ENCODE data around the gene GPR157.
"Not testable (repeated sequence)": the region's sequence is repeated elsewhere in the genome, so short reads cannot be mapped to it uniquely, and the experiment has no call there.

The GPR157 gene

DNA sequence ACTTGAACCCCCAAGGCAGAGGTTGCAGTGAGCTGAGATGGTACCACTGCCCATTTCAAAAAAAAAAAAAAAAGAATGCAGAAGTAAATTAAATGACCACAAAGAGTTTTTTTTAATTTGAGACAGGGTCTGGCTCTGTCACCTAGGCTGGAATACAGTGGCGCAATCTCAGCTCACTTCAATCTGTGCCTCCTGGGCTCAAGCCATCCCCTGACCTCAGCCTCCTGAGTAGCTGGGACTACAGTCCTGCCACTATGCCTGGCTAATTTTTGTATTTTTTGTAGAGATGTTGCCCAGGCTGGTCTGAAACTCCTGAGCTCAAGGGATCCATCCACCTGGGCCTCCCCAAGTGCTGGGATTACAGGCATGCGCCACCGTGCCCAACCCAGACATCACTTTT is 20.2 kb upstream of the GPR157 start:
- no peak for DNase-seq (ENCODE audit: low spot score)

DNA sequence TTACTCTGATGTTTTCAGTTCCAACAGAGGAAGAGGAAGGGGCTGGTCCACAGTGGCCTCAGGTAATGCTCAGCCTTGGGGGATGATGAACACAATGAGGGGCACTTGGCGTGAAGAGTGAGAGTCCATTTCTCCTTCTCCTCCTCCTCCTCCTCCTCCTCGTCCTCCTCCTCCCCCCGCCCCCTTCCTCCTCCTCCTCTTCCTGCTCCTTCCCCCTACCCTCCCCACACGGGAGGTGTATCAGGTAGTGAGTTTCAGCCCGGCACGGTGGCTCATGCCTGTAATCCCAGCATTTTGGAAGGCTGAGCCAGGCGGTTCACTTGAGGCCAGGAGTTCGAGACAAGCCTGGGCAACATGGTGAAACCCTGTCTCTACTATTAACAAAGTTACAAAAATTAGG is 17.3 kb upstream of the GPR157 start:
- TF ChIP-seq, protein P1, sequence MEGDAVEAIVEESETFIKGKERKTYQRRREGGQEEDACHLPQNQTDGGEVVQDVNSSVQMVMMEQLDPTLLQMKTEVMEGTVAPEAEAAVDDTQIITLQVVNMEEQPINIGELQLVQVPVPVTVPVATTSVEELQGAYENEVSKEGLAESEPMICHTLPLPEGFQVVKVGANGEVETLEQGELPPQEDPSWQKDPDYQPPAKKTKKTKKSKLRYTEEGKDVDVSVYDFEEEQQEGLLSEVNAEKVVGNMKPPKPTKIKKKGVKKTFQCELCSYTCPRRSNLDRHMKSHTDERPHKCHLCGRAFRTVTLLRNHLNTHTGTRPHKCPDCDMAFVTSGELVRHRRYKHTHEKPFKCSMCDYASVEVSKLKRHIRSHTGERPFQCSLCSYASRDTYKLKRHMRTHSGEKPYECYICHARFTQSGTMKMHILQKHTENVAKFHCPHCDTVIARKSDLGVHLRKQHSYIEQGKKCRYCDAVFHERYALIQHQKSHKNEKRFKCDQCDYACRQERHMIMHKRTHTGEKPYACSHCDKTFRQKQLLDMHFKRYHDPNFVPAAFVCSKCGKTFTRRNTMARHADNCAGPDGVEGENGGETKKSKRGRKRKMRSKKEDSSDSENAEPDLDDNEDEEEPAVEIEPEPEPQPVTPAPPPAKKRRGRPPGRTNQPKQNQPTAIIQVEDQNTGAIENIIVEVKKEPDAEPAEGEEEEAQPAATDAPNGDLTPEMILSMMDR (IDR thresholded peaks at IDR 0.05; ENCODE audit: extremely low read depth, insufficient read depth, missing control alignments) = no peak
- no peak for DNase-seq (ENCODE audit: low spot score)
- in situ Hi-C loops (cut with MboI; ENCODE audit: low pct_unique_long_range_greater_than_20kb, low sequenced_read_pairs, unreplicated experiment) = loop anchor here (10.0 kb wide), 1 partner anchor 49 kb away; no protein-coding TSS in a partner anchor

More for the DNA sequence above, 20.2 kb upstream of the GPR157 start:
- in situ Hi-C loops (cut with MboI; ENCODE audit: low pct_unique_long_range_greater_than_20kb, low sequenced_read_pairs, unreplicated experiment) = loop anchor here (10.0 kb wide), 1 partner anchor 46 kb away; no protein-coding TSS in a partner anchor
- TF ChIP-seq, protein P1 (IDR thresholded peaks at IDR 0.05; ENCODE audit: extremely low read depth, insufficient read depth, missing control alignments) = no peak

DNA sequence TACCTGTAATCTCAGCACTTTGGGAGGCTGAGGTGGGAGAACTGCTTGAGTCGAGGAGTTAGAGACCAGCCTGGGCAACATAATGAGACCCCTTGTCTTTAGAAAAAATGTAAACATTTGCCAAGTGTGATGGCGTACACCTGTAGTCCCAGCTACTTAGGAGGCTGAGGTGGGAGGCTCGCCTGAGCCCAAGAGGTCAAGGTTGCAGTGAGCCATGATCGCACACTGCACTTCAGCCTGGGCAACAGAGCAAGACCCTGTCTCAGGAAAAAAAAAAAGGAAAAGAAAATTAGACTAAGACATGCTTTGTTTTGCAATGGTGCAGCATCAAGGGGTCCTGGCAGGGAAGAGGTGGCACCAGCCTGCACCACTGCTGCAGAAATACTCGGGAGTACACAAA is 16.8 kb upstream of the GPR157 start:
- in situ Hi-C loops (cut with MboI; ENCODE audit: low pct_unique_long_range_greater_than_20kb, low sequenced_read_pairs, unreplicated experiment) = loop anchor here (10.0 kb wide), 1 partner anchor 49 kb away; no protein-coding TSS in a partner anchor
- TF ChIP-seq, protein P1 (IDR thresholded peaks at IDR 0.05; ENCODE audit: extremely low read depth, insufficient read depth, missing control alignments) = no peak

DNA sequence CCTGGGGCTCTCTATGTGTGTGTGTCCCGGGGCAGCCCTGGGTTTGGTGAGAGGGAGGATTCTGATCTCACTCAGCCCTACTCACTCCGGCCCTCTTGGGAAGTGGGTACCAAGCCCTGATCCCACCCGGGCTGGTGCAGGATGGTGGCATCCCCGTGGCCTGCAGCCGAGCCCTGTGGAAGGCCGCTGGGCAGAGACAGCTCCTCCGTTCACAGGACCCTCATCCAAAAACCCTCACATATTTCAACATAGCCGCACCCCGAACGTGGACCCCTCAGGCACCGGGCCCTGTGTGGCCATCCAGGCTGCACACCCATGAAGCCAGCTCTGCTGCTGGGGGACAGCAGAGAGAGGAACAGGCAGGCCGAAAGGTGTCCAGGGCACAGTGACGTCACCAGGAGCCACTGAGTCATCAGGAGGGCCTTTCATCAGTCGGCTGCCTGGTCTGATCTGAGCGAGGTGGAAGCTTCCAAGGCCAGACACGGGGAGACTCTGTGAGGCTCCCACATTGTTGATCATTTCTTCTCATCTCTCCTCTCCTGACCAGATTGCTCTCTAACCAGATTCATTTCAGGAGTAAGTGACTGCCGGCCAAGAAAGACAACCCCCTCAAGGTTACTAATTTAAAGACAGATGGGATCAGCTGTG is 16.2 kb upstream of the GPR157 start:
- TF ChIP-seq, protein P1 (IDR thresholded peaks at IDR 0.05; ENCODE audit: extremely low read depth, insufficient read depth, missing control alignments) = no peak
- in situ Hi-C loops (cut with MboI; ENCODE audit: low pct_unique_long_range_greater_than_20kb, low sequenced_read_pairs, unreplicated experiment) = loop anchor here (10.0 kb wide), 1 partner anchor 50 kb away; no protein-coding TSS in a partner anchor
- peak; percentile 65 for DNase-seq (ENCODE audit: low spot score)

More for the DNA sequence above, 16.8 kb upstream of the GPR157 start:
- no peak for DNase-seq (ENCODE audit: low spot score)

DNA sequence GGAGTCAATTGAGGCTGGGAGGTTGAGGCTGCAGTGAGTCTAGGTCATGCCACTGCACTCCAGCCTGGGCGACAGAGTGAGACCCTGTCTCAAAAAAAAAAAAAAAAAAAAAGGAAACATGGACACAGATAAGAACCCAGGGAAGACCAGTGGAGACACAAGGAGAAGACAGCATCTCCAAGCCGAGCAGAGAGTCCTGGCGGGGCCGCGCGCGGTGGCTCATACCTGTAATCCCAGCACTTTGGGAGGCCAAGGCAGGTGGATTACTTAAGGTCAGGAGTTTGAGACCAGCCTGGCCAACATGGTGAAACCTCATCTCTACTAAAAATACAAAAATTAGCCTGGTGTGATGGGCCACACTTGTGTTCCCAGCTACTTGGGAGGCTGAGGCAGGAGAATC is 15.6 kb upstream of the GPR157 start:
- DNase-seq (ENCODE audit: low spot score) = not testable (repeated sequence)
- in situ Hi-C loops (cut with MboI; ENCODE audit: low pct_unique_long_range_greater_than_20kb, low sequenced_read_pairs, unreplicated experiment) = loop anchor here (10.0 kb wide), 1 partner anchor 50 kb away; no protein-coding TSS in a partner anchor

DNA sequence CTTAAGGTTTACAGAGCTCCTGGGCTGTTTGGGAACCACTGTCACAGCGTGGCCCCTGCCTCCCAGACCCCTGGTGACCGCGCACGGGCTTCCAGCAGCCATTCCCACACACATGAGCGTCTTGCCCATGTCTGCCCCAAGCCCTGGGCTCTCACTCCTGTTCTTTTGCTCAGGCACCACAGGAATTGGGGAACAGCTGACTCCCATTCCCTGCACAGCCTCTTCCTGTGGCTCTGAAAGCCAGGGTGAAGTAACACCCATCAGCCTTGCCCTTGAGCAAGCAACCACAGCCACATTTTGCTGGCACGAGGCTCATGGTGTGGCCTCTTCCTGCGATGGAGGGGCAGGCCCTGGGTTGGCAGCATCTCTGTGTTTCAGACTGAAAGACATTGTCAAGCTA is 14.3 kb upstream of the GPR157 start:
- no peak for DNase-seq (ENCODE audit: low spot score)
- in situ Hi-C loops (cut with MboI; ENCODE audit: low pct_unique_long_range_greater_than_20kb, low sequenced_read_pairs, unreplicated experiment) = loop anchor here (10.0 kb wide), 1 partner anchor 52 kb away; no protein-coding TSS in a partner anchor
- TF ChIP-seq, protein P1 (IDR thresholded peaks at IDR 0.05; ENCODE audit: extremely low read depth, insufficient read depth, missing control alignments) = no peak

DNA sequence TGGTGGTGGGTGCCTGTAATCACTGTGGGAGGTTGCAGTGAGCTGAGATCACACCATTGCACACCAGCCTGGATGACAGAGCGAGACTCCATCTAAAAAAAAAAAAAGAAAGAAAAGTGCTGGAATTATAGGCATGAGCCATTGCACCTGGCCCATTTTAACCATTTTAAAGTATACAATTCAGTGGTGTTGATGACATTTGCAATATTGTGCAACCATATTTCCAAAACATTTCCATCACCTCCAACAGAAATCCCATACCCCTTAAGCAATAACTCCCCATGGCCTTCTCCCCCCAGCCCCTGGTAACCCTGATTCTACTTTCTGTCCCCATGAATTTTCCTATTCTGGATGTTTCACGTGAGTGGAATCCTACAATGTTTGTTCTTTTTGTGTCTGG is 11.0 kb upstream of the GPR157 start:
- TF ChIP-seq, protein P1 (IDR thresholded peaks at IDR 0.05; ENCODE audit: extremely low read depth, insufficient read depth, missing control alignments) = no peak
- in situ Hi-C loops (cut with MboI; ENCODE audit: low pct_unique_long_range_greater_than_20kb, low sequenced_read_pairs, unreplicated experiment) = loop anchor here (10.0 kb wide), 1 partner anchor 55 kb away; no protein-coding TSS in a partner anchor
- no peak for DNase-seq (ENCODE audit: low spot score)
